22Rv1 (cell line): ENCODE measurements around the gene HSF2BP.
"Not testable (repeated sequence)": the region's sequence is repeated elsewhere in the genome, so short reads cannot be mapped to it uniquely, and the experiment has no call there.

Source experiments
- H3K27ac ChIP-seq: fragments of 450-650 bp; 2 replicates; pipeline ENCODE4 v1.5.1; 2017
- CTCF ChIP-seq: fragments of 450-650 bp; IDR thresholded peaks from 2 replicates; pipeline ENCODE4 v1.5.1; 2017; ENCODE audit warnings: mild to moderate bottlenecking
- ZFX ChIP-seq: fragments of 450-650 bp; IDR thresholded peaks from 2 replicates; pipeline ENCODE4 v1.6.1; 2017; ENCODE audit warnings: antibody characterized with exemption, borderline replicate concordance

Gene HSF2BP

GRCh38 chr21:43686811-43687565 is 27.7 kb upstream of the HSF2BP start:
- TF ChIP-seq CTCF (no peak), ZFX (no peak)
- H3K27ac ChIP-seq: no peak overlapping the region

- TF ChIP-seq ZFX (no peak), CTCF (no peak)
- no peak overlapping the region for H3K27ac ChIP-seq
These were observed 25.1 kb upstream of the HSF2BP start for GRCh38 chr21:43684424-43684823.

- no peak overlapping the region for H3K27ac ChIP-seq
These were observed 22.4 kb upstream of the HSF2BP start for GRCh38 chr21:43681650-43682049.

GRCh38 chr21:43680421-43680820 is 21.1 kb upstream of the HSF2BP start:
- H3K27ac ChIP-seq: not testable (repeated sequence)

More at GRCh38 chr21:43681650-43682049, 22.4 kb upstream of the HSF2BP start:
- TF ChIP-seq ZFX (no peak), CTCF (no peak)

DNA sequence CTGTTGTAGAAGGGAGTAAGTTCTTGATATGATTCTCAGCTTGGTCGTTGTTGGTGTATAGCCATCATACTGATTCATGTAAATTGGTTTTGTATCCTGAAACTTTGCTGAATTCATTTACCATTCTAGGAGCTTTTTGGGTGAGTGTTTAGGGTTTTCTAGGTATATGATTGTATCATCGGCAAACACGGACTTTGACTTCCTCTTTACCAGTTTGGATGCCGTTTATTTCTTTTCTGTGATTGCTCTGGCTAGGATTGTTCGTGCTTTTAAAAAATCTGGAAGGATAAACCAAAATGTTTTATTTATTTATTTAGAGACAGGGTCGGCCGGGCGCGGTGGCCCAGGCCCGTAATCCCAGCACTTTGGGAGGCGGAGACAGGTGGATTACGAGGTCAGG is 20.7 kb upstream of the HSF2BP start:
- TF ChIP-seq ZFX (no peak), CTCF (no peak)
- no peak overlapping the region for H3K27ac ChIP-seq

DNA sequence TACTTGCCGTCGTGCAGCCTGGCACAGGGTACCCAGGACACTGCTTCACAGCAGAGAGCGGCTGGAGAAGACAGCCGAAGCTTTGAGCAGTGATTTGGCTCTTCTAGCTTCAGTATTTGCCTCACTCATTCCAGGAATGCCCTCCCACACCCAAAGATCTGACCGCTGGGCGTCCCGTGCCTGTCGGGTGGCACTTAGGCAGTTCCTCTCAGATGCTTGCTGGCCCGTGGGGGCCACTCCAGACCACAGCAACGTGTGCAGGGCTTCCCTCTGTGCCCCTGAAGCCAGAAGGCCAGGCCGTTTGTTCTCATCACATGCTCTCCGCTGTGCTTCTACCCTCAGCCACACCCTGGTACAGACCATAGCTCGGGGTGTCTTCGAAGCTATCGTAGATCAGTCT is 17.1 kb upstream of the HSF2BP start:
- H3K27ac ChIP-seq: no peak overlapping the region
- no peak for TF ChIP-seq ZFX
- TF ChIP-seq CTCF: no peak

DNA sequence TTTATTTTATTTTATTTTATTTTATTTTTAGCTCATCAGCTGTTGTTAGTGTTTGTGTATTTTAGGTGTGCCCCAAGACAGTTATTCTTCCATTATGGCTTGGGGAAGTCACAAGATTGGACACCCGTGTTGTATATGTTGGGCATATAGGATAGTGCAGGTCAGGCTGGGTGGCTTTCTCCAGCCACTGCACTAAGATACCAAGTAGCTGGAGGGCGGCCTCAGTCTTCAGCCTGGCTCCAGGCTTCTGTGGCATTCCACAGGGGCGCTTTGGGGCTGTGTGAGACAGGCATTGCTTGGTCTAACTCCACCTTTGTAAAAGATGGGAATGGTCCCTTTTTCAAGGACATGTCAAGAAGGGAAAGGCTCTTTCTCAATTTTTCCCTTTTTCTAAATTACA is 16.6 kb upstream of the HSF2BP start:
- no peak for TF ChIP-seq CTCF
- H3K27ac ChIP-seq: no peak overlapping the region
